GM18507 (cell line): Measurements from ENCODE around the gene AUP1.
"Not testable (repeated sequence)": the region's sequence is repeated elsewhere in the genome, so short reads cannot be mapped to it uniquely, and the experiment has no call there.

ENCODE experiments used
- DNase-seq: peaks from one replicate; pipeline ENCODE4 v3.0.0; 2011; ENCODE audit warnings: low read depth; ENCODE audit not compliant: insufficient read length; ENCODE audit errors: extremely low spot score
- FAIRE-seq: peaks from 2 replicates; lab custom pipeline; 2011; peaks lifted over from hg19 to GRCh38; lab: Jason Lieb, UNC

Gene AUP1

GRCh38 chr2:74529357-74530238 lies at the start of gene AUP1, which contains the start of gene HTRA2:
TSS of gene AUP1 (minus strand) at chr2:74529706. CDS start at chr2:74529629, 77 bp downstream.
TSS of gene HTRA2 (plus strand) at chr2:74529933. CDS start at chr2:74530007, 74 bp downstream.
- peak; percentile 99 for DNase-seq
- FAIRE-seq = peak; percentile 96

- peak; percentile 35 for FAIRE-seq
- no peak for DNase-seq
Observed at GRCh38 chr2:74578408-74578807, 48.9 kb upstream of the AUP1 start.

- no peak for DNase-seq
- peak; percentile 68 for FAIRE-seq
Observed at GRCh38 chr2:74577448-74577847, 47.9 kb upstream of the AUP1 start.

GRCh38 chr2:74576863-74577229 lies 47.3 kb upstream of the AUP1 start:
- DNase-seq (no peak), FAIRE-seq (peak; percentile 26)

GRCh38 chr2:74576211-74576862 lies 46.8 kb upstream of the AUP1 start:
- no peak for FAIRE-seq
- no peak for DNase-seq

- no peak for DNase-seq
- FAIRE-seq = no peak
Observed at GRCh38 chr2:74575320-74575719, 45.8 kb upstream of the AUP1 start.

- DNase-seq = no peak
- FAIRE-seq = peak; percentile 95
Observed at GRCh38 chr2:74573747-74574562, 44.4 kb upstream of the AUP1 start.

GRCh38 chr2:74572178-74572925 lies 42.8 kb upstream of the AUP1 start:
- FAIRE-seq = peak; percentile 60

GRCh38 chr2:74571058-74571457 lies 41.6 kb upstream of the AUP1 start:
- FAIRE-seq (peak; percentile 95), DNase-seq (no peak)

More at GRCh38 chr2:74572178-74572925, 42.8 kb upstream of the AUP1 start:
- no peak for DNase-seq

- FAIRE-seq (no peak), DNase-seq (no peak)
Observed at GRCh38 chr2:74569686-74570085, 40.2 kb upstream of the AUP1 start.

GRCh38 chr2:74567881-74568280 lies 38.4 kb upstream of the AUP1 start:
- no peak for DNase-seq
- FAIRE-seq = no peak

- no peak for DNase-seq
- FAIRE-seq = peak; percentile 29
Observed at GRCh38 chr2:74566754-74567085, 37.2 kb upstream of the AUP1 start.

GRCh38 chr2:74566076-74566753 lies 36.7 kb upstream of the AUP1 start:
- FAIRE-seq (peak; percentile 48), DNase-seq (no peak)

GRCh38 chr2:74564222-74564621 lies 34.7 kb upstream of the AUP1 start:
- no peak for DNase-seq
- no peak for FAIRE-seq

- FAIRE-seq (no peak), DNase-seq (no peak)
Observed at GRCh38 chr2:74562126-74562775, 32.7 kb upstream of the AUP1 start.

GRCh38 chr2:74561022-74561421 lies 31.5 kb upstream of the AUP1 start:
- FAIRE-seq, DNase-seq: not testable (repeated sequence)

- FAIRE-seq = no peak
Observed at GRCh38 chr2:74560591-74560990, 31.1 kb upstream of the AUP1 start.

GRCh38 chr2:74559912-74560311 lies 30.4 kb upstream of the AUP1 start:
- DNase-seq (no peak), FAIRE-seq (no peak)

More at GRCh38 chr2:74560591-74560990, 31.1 kb upstream of the AUP1 start:
- no peak for DNase-seq
